ENCODE measurements around the gene RRP9.
A peak's percentile ranks its signal among the peaks of the same experiment; 100 is the strongest.

RRP9 gene

DNA sequence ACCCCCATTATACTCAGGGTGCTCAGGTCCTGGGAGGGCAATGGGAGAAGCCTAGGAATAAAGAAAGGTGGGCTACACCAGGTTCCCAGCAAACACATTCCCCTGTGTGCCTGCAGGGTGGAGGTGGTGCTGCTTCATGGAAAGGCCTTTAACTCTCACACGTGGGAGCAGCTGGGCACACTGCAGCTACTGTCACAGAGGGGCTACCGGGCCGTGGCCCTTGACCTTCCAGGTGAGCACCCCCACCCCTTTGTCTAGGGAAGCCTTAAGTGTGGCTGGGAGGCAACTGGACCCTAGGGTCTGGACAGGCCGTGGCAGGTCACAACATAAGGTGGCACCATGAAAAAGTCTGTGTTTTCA is 36.4 kb upstream of the RRP9 start:
- no peak for DNase-seq
- Histone ChIP-seq H3K36me3 (no peaks in the 10 kb centered on the region), H3K27me3 (no peaks in the 10 kb centered on the region), H3K9me3 (no peaks in the 10 kb centered on the region), H3K4me1 (peaks cover 8% of the 10 kb centered on the region), H3K4me3 (ENCODE audit: low read depth, low read length) (no peak overlapping the region)
- TF ChIP-seq, protein P1, sequence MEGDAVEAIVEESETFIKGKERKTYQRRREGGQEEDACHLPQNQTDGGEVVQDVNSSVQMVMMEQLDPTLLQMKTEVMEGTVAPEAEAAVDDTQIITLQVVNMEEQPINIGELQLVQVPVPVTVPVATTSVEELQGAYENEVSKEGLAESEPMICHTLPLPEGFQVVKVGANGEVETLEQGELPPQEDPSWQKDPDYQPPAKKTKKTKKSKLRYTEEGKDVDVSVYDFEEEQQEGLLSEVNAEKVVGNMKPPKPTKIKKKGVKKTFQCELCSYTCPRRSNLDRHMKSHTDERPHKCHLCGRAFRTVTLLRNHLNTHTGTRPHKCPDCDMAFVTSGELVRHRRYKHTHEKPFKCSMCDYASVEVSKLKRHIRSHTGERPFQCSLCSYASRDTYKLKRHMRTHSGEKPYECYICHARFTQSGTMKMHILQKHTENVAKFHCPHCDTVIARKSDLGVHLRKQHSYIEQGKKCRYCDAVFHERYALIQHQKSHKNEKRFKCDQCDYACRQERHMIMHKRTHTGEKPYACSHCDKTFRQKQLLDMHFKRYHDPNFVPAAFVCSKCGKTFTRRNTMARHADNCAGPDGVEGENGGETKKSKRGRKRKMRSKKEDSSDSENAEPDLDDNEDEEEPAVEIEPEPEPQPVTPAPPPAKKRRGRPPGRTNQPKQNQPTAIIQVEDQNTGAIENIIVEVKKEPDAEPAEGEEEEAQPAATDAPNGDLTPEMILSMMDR (IDR thresholded peaks at IDR 0.05; ENCODE audit: low read depth, low read length) = no peak

DNA sequence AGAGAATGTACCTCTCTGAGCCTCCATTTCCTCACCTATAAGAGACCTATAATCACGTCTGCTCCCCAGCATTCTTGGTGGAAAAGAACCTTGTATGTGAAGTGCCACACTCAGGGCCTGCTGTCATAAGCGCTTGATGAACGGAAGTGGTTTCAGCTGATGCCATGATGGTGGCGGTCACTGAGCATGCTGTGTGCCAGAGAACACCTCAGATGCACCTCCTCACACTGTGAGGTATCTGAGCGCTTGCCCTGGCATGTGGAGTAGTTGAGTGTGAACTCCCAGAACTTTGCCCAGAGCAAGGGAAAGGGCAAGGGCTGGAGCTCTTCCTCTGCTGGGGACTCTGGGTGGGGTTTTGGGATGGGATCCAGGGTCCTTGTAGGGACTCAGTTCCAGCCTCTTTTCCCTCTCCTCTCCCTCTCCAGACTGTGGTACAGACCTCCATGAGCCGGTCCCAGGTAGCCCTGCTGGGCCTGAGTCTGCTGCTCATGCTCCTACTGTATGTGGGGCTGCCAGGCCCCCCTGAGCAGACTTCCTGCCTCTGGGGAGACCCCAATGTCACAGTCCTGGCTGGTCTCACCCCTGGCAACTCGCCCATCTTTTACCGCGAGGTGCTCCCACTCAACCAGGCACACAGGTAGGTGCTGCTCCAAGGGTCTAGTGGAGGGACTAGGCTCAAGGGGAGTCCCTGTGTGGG is 35.9 kb upstream of the RRP9 start:
- Histone ChIP-seq H3K4me3 (ENCODE audit: low read depth, low read length) (no peak overlapping the region), H3K27me3 (no peaks in the 10 kb centered on the region), H3K4me1 (peaks cover 8% of the 10 kb centered on the region), H3K36me3 (no peaks in the 10 kb centered on the region), H3K9me3 (no peaks in the 10 kb centered on the region)
- DNase-seq = no peak
- TF ChIP-seq, protein P1 (IDR thresholded peaks at IDR 0.05; ENCODE audit: low read depth, low read length) = no peak

DNA sequence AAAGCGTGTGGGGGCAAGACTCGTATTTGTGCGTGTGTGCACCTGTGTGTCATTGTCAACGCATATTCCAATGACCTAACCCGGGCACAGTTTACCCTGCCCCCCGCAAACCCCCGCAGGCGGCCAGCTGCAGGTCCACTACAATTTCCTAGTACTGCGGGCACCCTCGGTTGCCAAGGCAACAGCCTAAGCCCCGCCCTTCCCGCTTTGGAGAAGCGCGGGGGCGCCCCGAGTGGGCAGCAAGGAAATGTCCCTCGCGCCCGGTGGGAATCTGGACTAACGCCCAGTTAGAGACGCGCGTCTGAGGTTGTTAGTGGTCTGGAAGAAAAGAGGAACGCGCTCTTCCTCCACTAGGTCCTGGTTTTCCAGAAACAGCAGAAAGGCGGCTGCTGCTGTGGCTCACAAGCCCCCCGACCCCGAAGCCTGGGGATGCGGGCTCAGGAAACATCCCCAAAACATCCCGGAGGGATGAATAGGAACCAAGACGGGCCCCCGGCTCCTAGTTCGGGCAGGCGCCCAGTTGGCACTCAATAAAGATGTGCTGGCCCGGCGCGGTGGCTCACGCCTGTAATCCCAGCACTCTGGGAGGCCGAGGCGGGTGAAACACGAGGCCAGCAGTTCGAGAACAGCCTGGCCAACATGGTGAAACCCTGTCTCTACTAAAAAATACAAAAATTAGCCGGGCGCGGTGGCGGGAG is 34.3 kb upstream of the RRP9 start:
- peak overlapping the region; percentile 63 for H3K4me3 ChIP-seq (ENCODE audit: low read depth, low read length)
- no peaks in the 10 kb centered on the region for H3K27me3 ChIP-seq
- TF ChIP-seq, protein P1 (IDR thresholded peaks at IDR 0.05; ENCODE audit: low read depth, low read length) = no peak
- H3K9me3 ChIP-seq = no peaks in the 10 kb centered on the region
- H3K36me3 ChIP-seq = no peaks in the 10 kb centered on the region
- H3K4me1 ChIP-seq = peaks cover 8% of the 10 kb centered on the region
- DNase-seq = peak; percentile 76

DNA sequence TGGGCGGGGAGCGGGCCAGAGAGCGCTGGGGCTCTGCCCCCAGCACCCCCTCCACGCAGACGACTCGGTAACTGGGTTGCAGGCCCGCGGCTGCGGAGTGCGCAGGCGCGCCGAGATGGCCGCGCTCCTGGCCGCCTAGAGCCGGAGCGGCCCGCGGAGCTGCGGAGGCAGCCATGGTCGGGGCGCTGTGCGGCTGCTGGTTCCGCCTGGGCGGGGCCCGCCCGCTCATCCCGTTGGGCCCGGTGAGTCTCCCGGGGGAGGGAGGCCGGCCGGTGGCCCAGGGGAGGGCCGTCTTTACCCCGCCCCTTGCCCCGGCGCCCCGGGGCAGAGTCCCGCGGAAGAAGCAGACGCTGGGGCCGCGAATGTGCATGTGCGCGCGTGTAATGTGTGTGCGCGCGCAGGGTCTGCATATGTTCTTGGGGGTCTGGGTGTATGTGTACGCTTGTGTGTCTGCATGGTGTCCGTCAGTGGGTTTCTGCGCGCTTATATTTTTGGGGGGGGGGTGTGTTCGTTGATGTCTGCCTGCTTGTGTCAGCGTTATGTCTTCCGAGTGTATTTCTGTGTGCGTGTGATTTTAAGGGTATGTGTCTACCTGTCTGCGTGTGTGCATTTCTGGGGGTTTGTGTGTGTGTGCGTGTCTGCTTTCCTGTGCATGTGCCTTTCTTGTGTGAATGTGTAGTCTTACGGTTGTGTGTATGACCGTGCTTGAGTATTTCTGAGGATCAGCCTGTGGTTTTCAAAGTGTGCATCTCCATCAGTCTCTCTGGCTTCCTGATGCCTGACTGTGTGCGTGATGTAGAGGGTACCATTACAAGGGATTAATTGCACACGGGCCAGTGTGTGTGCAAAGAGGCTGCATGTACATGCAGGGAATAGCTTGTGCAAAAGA is 33.5 kb upstream of the RRP9 start, which contains the start of gene ABHD14A:
Gene ABHD14A (plus strand): TSS at position 102 of the 889 bp plus-strand sequence. CDS start 72 bp downstream, at position 174.
- peak; percentile 60 for DNase-seq
- Histone ChIP-seq H3K4me1 (peaks cover 8% of the 10 kb centered on the region), H3K4me3 (ENCODE audit: low read depth, low read length) (peak within 1 kb of the TSS; percentile 72)

DNA sequence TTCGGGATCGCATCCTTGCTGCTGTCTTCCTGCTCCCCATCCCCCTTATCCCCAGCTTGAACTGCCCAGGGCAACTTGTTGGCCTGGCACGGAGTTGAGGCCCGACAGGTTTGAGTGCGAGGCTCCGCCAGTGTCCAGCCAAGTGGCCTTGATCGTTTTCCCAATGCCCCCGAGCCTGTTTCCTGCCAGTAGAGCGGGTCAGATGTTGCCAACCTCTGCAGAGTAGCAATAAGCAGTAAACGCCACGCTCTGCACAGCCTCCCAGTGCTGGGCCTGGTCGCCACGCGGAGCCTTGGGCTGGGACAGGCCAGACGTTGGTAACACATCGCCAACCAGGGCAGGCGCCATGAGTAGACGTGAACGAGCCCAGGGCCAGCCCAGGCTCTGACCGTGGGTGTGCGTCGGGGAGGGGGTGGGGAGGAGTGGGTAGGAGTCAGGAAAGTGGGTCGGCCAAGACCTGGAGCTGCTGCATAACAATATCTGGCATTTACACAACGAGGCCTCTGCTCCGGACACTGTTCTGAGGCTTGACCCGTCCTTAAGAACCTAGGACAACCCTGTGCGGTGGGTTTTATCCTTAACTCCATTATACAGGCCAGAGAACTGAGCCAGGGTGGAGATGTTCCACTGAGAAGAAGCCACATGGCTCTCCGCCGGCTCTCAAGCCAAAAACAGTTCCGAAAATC is 32.7 kb upstream of the RRP9 start:
- peak overlapping the region; percentile 63 for H3K4me3 ChIP-seq (ENCODE audit: low read depth, low read length)
- DNase-seq = peak; percentile 33

More for the DNA sequence above, 33.5 kb upstream of the RRP9 start, which contains the start of gene ABHD14A:
- Histone ChIP-seq H3K27me3 (no peaks in the 10 kb centered on the region), H3K36me3 (no peaks in the 10 kb centered on the region), H3K9me3 (no peaks in the 10 kb centered on the region)
- TF ChIP-seq, protein P1 (IDR thresholded peaks at IDR 0.05; ENCODE audit: low read depth, low read length) = no peak

More for the DNA sequence above, 32.7 kb upstream of the RRP9 start:
- TF ChIP-seq, protein P1 (IDR thresholded peaks at IDR 0.05; ENCODE audit: low read depth, low read length) = no peak
- H3K9me3 ChIP-seq = no peaks in the 10 kb centered on the region
- H3K27me3 ChIP-seq = no peaks in the 10 kb centered on the region
- H3K4me1 ChIP-seq = peaks cover 8% of the 10 kb centered on the region
- H3K36me3 ChIP-seq = no peaks in the 10 kb centered on the region

All from BE2C (cell line).